Stimulated activated CD4-positive, alpha-beta T cell treated with anti-CD3 and anti-CD28 coated beads, TNF-alpha, amount 100 ng/mL, for 48 hours (primary cell): Measurements from ENCODE around the gene ST3GAL3.

Experiments
- DNase-seq, 3 donors: peaks; one replicate each; pipeline ENCODE4 v3.0.0-alpha.2; 2020; ENCODE audit warnings: low read depth in 3 of 3

The ST3GAL3 gene

GRCh38 chr1:43980255-43981134, 273.2 kb downstream of the ST3GAL3 start:
- DNase-seq = no peak
